AG04449 (cell line): ENCODE measurements around the gene LY86.

Experiments used
- CTCF ChIA-PET: fragments of 350-600 bp; formaldehyde crosslinking; extraction: SDS; loops from one replicate; lab custom pipeline; 2021; ENCODE audit warnings: antibody characterized with exemption; lab: Yijun Ruan, JAX
- POLR2A ChIA-PET: fragments of 400-600, 350-600 bp; formaldehyde crosslinking; extraction: SDS; loops from one replicate; lab custom pipeline; 2020; ENCODE audit warnings: antibody characterized with exemption, inconsistent platforms; lab: Yijun Ruan, JAX
- DNase-seq: peaks from one replicate; pipeline ENCODE4 v3.0.0-alpha.2; 2010; ENCODE audit warnings: low read depth, low spot score
- H3K4me3 ChIP-seq: 2 replicates; pipeline ENCODE4 v1.5.1; 2011; ENCODE audit warnings: low read depth, mild to moderate bottlenecking, control low read depth, low read length
- CTCF ChIP-seq: IDR thresholded peaks from one replicate; pipeline ENCODE4 v1.5.1; 2011; ENCODE audit warnings: mild to moderate bottlenecking, moderate library complexity, low read length, control low read depth, inconsistent platforms; ENCODE audit not compliant: insufficient read depth; ENCODE audit errors: missing control alignments

The LY86 gene

GRCh38 chr6:6701864-6702263 lies 113.3 kb downstream of the LY86 start:
- no peak overlapping the region for H3K4me3 ChIP-seq
- DNase-seq = no peak
- CTCF ChIA-PET = interaction anchor here (0.8 to 3.2 kb wide), 6 partner anchors 10 to 573 kb away, joined by 3 to 16 read pairs (median 8); no protein-coding TSS in a partner anchor
- no peak for TF ChIP-seq CTCF
- POLR2A ChIA-PET = no interaction called here

GRCh38 chr6:6703699-6704098 lies 115.2 kb downstream of the LY86 start:
- no peak for DNase-seq
- POLR2A ChIA-PET = no interaction called here
- TF ChIP-seq CTCF = no peak

More at GRCh38 chr6:6703699-6704098, 115.2 kb downstream of the LY86 start:
- CTCF ChIA-PET = interaction anchor here (1.3 to 3.2 kb wide), 4 partner anchors 8 to 540 kb away, joined by 3 to 16 read pairs (median 12); no protein-coding TSS in a partner anchor
- no peak overlapping the region for H3K4me3 ChIP-seq
